HEK293 (cell line): ENCODE data around the gene MESD.

ENCODE experiments used
- CTCF ChIA-PET: fragments of 350-600 bp; formaldehyde crosslinking; extraction: SDS; loops from one replicate; lab custom pipeline; 2021; ENCODE audit warnings: antibody characterized with exemption; lab: Yijun Ruan, JAX
- POLR2A ChIA-PET: fragments of 300-600 bp; formaldehyde crosslinking; extraction: SDS; loops from one replicate; lab custom pipeline; 2020; ENCODE audit warnings: antibody characterized with exemption, inconsistent platforms; lab: Yijun Ruan, JAX
- H3K27ac ChIP-seq: fragments of 200-500 bp; sonication (Bioruptor generic); 2 replicates; pipeline ENCODE4 v1.5.1; 2014; ENCODE audit warnings: low read depth, low read length, control low read depth, inconsistent platforms; ENCODE audit errors: extremely low read depth
- H3K36me3 ChIP-seq, 2 experiments: fragments of 200-500 bp in 1 of 2; sonication (Bioruptor generic) in 1 of 2; 1 replicate in 1 of 2; 2 replicates in 1 of 2; pipeline ENCODE4 v1.5.1; 2014 to 2017; ENCODE audit warnings: inconsistent platforms in 2 of 2, low read length in 2 of 2; ENCODE audit not compliant: control insufficient read depth in 2 of 2, insufficient read depth in 1 of 2
- H3K4me1 ChIP-seq: fragments of 200-500 bp; sonication (Bioruptor generic); 2 replicates; pipeline ENCODE4 v1.5.1; 2014; ENCODE audit warnings: mild to moderate bottlenecking, low read length, inconsistent platforms; ENCODE audit not compliant: control insufficient read depth, insufficient read depth
- H3K4me3 ChIP-seq: 2 replicates; pipeline ENCODE4 v1.5.1; 2011; ENCODE audit warnings: low read depth, mild to moderate bottlenecking, control low read depth, low read length, moderate library complexity
- H3K9me3 ChIP-seq: fragments of 200-500 bp; sonication (Bioruptor generic); 2 replicates; pipeline ENCODE4 v1.5.1; 2014; ENCODE audit warnings: low read depth, low read length, inconsistent platforms; ENCODE audit not compliant: control insufficient read depth, insufficient read depth
- FEZF1 ChIP-seq: fragments of 450-650 bp; formaldehyde crosslinking; IDR thresholded peaks from 2 replicates; pipeline ENCODE4 v1.5.1; 2016; ENCODE audit warnings: missing biosample characterization, missing genetic modification characterization
- INSM2 ChIP-seq: fragments of 450-650 bp; formaldehyde crosslinking; IDR thresholded peaks from 2 replicates; pipeline ENCODE4 v1.5.1; 2016; ENCODE audit warnings: missing biosample characterization, missing genetic modification characterization
- ZBTB26 ChIP-seq: fragments of 450-650 bp; formaldehyde crosslinking; optimal IDR thresholded peaks from 2 replicates; pipeline ENCODE3; 2016; ENCODE audit warnings: missing biosample characterization, mild to moderate bottlenecking, missing genetic modification characterization
- ZNF114 ChIP-seq: fragments of 450-650 bp; formaldehyde crosslinking; IDR thresholded peaks from 2 replicates; pipeline ENCODE4 v1.5.0; 2017; ENCODE audit warnings: missing biosample characterization, missing genetic modification characterization
- ZNF157 ChIP-seq: fragments of 450-650 bp; formaldehyde crosslinking; IDR thresholded peaks from 2 replicates; pipeline ENCODE4 v1.5.1; 2016; ENCODE audit warnings: missing biosample characterization, missing genetic modification characterization
- ZNF26 ChIP-seq: fragments of 450-650 bp; formaldehyde crosslinking; IDR thresholded peaks from 2 replicates; pipeline ENCODE4 v1.5.1; 2016; ENCODE audit warnings: missing biosample characterization, missing genetic modification characterization
- ZNF311 ChIP-seq: fragments of 450-650 bp; formaldehyde crosslinking; IDR thresholded peaks from 2 replicates; pipeline ENCODE4 v1.5.1; 2017; ENCODE audit warnings: missing biosample characterization, missing genetic modification characterization, borderline replicate concordance
- ZNF473 ChIP-seq: fragments of 450-650 bp; formaldehyde crosslinking; IDR thresholded peaks from 2 replicates; pipeline ENCODE4 v1.5.1; 2017; ENCODE audit warnings: missing biosample characterization, missing genetic modification characterization
- ZNF510 ChIP-seq: fragments of 450-650 bp; formaldehyde crosslinking; IDR thresholded peaks from 2 replicates; pipeline ENCODE4 v1.5.1; 2018; ENCODE audit warnings: mild to moderate bottlenecking, missing genetic modification characterization, missing biosample characterization; ENCODE audit not compliant: insufficient replicate concordance
- ZNF521 ChIP-seq: fragments of 450-650 bp; formaldehyde crosslinking; IDR thresholded peaks from 2 replicates; pipeline ENCODE4 v1.5.1; 2017; ENCODE audit warnings: missing biosample characterization, mild to moderate bottlenecking, missing genetic modification characterization
- ZNF548 ChIP-seq: fragments of 450-650 bp; formaldehyde crosslinking; IDR thresholded peaks from 2 replicates; pipeline ENCODE4 v1.5.1; 2016; ENCODE audit warnings: missing biosample characterization, missing genetic modification characterization
- ZNF560 ChIP-seq: fragments of 450-650 bp; formaldehyde crosslinking; IDR thresholded peaks from 2 replicates; pipeline ENCODE4 v1.5.1; 2017; ENCODE audit warnings: missing biosample characterization, missing genetic modification characterization, borderline replicate concordance
- ZNF768 ChIP-seq: fragments of 450-650 bp; formaldehyde crosslinking; IDR thresholded peaks from 2 replicates; pipeline ENCODE4 v1.5.1; 2018; ENCODE audit warnings: missing biosample characterization, mild to moderate bottlenecking, missing genetic modification characterization
- TF ChIP-seq, protein P1 (sequence below): fragments of 450-650 bp; formaldehyde crosslinking; IDR thresholded peaks from 2 replicates; pipeline ENCODE4 v1.5.1; 2016; ENCODE audit warnings: missing biosample characterization, missing genetic modification characterization
- TF ChIP-seq, protein P2 (sequence below): fragments of 450-650 bp; formaldehyde crosslinking; IDR thresholded peaks from 2 replicates; pipeline ENCODE4 v1.5.1; 2017; ENCODE audit warnings: missing biosample characterization, missing genetic modification characterization
- TF ChIP-seq, protein P3 (sequence below): fragments of 450-650 bp; formaldehyde crosslinking; IDR thresholded peaks from 2 replicates; pipeline ENCODE4 v1.5.1; 2016; ENCODE audit warnings: missing biosample characterization, missing genetic modification characterization
- TF ChIP-seq, protein P4 (sequence below): fragments of 450-650 bp; formaldehyde crosslinking; IDR thresholded peaks from 2 replicates; pipeline ENCODE4 v1.5.1; 2016; ENCODE audit warnings: missing biosample characterization, missing genetic modification characterization, borderline replicate concordance

MESD gene

GRCh38 chr15:80932989-80933388 is 56.6 kb downstream of the MESD start:
- no peak overlapping the region for H3K4me3 ChIP-seq
- H3K27ac ChIP-seq: no peak overlapping the region
- no peak for TF ChIP-seq ZNF311 (tag by site-specific recombination)
- no peak for TF ChIP-seq ZBTB26 (tag by site-specific recombination)
- TF ChIP-seq, protein P1, sequence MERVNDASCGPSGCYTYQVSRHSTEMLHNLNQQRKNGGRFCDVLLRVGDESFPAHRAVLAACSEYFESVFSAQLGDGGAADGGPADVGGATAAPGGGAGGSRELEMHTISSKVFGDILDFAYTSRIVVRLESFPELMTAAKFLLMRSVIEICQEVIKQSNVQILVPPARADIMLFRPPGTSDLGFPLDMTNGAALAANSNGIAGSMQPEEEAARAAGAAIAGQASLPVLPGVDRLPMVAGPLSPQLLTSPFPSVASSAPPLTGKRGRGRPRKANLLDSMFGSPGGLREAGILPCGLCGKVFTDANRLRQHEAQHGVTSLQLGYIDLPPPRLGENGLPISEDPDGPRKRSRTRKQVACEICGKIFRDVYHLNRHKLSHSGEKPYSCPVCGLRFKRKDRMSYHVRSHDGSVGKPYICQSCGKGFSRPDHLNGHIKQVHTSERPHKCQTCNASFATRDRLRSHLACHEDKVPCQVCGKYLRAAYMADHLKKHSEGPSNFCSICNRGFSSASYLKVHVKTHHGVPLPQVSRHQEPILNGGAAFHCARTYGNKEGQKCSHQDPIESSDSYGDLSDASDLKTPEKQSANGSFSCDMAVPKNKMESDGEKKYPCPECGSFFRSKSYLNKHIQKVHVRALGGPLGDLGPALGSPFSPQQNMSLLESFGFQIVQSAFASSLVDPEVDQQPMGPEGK (tag by site-specific recombination): no peak
- no peak for TF ChIP-seq ZNF157 (tag by site-specific recombination)
- no peak for TF ChIP-seq ZNF548 (tag by site-specific recombination)
- no peak for TF ChIP-seq ZNF560
- TF ChIP-seq ZNF510 (tag by site-specific recombination): no peak
- TF ChIP-seq, protein P2, sequence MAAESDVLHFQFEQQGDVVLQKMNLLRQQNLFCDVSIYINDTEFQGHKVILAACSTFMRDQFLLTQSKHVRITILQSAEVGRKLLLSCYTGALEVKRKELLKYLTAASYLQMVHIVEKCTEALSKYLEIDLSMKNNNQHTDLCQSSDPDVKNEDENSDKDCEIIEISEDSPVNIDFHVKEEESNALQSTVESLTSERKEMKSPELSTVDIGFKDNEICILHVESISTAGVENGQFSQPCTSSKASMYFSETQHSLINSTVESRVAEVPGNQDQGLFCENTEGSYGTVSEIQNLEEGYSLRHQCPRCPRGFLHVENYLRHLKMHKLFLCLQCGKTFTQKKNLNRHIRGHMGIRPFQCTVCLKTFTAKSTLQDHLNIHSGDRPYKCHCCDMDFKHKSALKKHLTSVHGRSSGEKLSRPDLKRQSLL (tag by site-specific recombination): no peak
- no peak for TF ChIP-seq ZNF521 (tag by site-specific recombination)
- no peak for TF ChIP-seq FEZF1
- TF ChIP-seq INSM2 (tag by site-specific recombination): no peak
- TF ChIP-seq, protein P3, sequence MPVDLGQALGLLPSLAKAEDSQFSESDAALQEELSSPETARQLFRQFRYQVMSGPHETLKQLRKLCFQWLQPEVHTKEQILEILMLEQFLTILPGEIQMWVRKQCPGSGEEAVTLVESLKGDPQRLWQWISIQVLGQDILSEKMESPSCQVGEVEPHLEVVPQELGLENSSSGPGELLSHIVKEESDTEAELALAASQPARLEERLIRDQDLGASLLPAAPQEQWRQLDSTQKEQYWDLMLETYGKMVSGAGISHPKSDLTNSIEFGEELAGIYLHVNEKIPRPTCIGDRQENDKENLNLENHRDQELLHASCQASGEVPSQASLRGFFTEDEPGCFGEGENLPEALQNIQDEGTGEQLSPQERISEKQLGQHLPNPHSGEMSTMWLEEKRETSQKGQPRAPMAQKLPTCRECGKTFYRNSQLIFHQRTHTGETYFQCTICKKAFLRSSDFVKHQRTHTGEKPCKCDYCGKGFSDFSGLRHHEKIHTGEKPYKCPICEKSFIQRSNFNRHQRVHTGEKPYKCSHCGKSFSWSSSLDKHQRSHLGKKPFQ (tag by site-specific recombination): no peak
- TF ChIP-seq ZNF473 (tag by site-specific recombination): no peak
- no peak for TF ChIP-seq ZNF768 (tag by site-specific recombination)
- no peak for TF ChIP-seq ZNF26 (tag by site-specific recombination)
- TF ChIP-seq, protein P4, sequence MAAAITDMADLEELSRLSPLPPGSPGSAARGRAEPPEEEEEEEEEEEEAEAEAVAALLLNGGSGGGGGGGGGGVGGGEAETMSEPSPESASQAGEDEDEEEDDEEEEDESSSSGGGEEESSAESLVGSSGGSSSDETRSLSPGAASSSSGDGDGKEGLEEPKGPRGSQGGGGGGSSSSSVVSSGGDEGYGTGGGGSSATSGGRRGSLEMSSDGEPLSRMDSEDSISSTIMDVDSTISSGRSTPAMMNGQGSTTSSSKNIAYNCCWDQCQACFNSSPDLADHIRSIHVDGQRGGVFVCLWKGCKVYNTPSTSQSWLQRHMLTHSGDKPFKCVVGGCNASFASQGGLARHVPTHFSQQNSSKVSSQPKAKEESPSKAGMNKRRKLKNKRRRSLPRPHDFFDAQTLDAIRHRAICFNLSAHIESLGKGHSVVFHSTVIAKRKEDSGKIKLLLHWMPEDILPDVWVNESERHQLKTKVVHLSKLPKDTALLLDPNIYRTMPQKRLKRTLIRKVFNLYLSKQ: no peak
- no peak for TF ChIP-seq ZNF114
- TF ChIP-seq, all 188 proteins: peak for 0
- POLR2A ChIA-PET: no interaction called here
- Histone ChIP-seq H3K9me3 (no peaks in the 10 kb centered on the region), H3K36me3 (no peaks in the 10 kb centered on the region), H3K4me1 (no peaks in the 10 kb centered on the region)
- CTCF ChIA-PET: no interaction called here
